HEK293 (cell line): ENCODE data around the gene SOX6.

Source experiments
- CTCF ChIA-PET: fragments of 350-600 bp; formaldehyde crosslinking; extraction: SDS; loops from one replicate; lab custom pipeline; 2021; ENCODE audit warnings: antibody characterized with exemption; lab: Yijun Ruan, JAX
- POLR2A ChIA-PET: fragments of 300-600 bp; formaldehyde crosslinking; extraction: SDS; loops from one replicate; lab custom pipeline; 2020; ENCODE audit warnings: antibody characterized with exemption, inconsistent platforms; lab: Yijun Ruan, JAX
- H3K27ac ChIP-seq: fragments of 200-500 bp; sonication (Bioruptor generic); 2 replicates; pipeline ENCODE4 v1.5.1; 2014; ENCODE audit warnings: low read depth, low read length, control low read depth, inconsistent platforms; ENCODE audit errors: extremely low read depth
- H3K36me3 ChIP-seq, 2 experiments: fragments of 200-500 bp in 1 of 2; sonication (Bioruptor generic) in 1 of 2; 1 replicate in 1 of 2; 2 replicates in 1 of 2; pipeline ENCODE4 v1.5.1; 2014 to 2017; ENCODE audit warnings: inconsistent platforms in 2 of 2, low read length in 2 of 2; ENCODE audit not compliant: control insufficient read depth in 2 of 2, insufficient read depth in 1 of 2
- H3K4me1 ChIP-seq: fragments of 200-500 bp; sonication (Bioruptor generic); 2 replicates; pipeline ENCODE4 v1.5.1; 2014; ENCODE audit warnings: mild to moderate bottlenecking, low read length, inconsistent platforms; ENCODE audit not compliant: control insufficient read depth, insufficient read depth
- H3K4me3 ChIP-seq: 2 replicates; pipeline ENCODE4 v1.5.1; 2011; ENCODE audit warnings: low read depth, mild to moderate bottlenecking, control low read depth, low read length, moderate library complexity
- H3K9me3 ChIP-seq: fragments of 200-500 bp; sonication (Bioruptor generic); 2 replicates; pipeline ENCODE4 v1.5.1; 2014; ENCODE audit warnings: low read depth, low read length, inconsistent platforms; ENCODE audit not compliant: control insufficient read depth, insufficient read depth
- BCL11A ChIP-seq: fragments of 450-650 bp; formaldehyde crosslinking; IDR thresholded peaks from 2 replicates; pipeline ENCODE4 v1.5.1; 2016; ENCODE audit warnings: low read depth, missing biosample characterization, missing genetic modification characterization
- MYNN ChIP-seq: fragments of 450-650 bp; formaldehyde crosslinking; IDR thresholded peaks from 2 replicates; pipeline ENCODE4 v1.5.1; 2016; ENCODE audit warnings: missing biosample characterization, missing genetic modification characterization, borderline replicate concordance
- RBAK ChIP-seq: fragments of 450-650 bp; formaldehyde crosslinking; IDR thresholded peaks from 2 replicates; pipeline ENCODE4 v1.5.1; 2016; ENCODE audit warnings: missing biosample characterization, missing genetic modification characterization
- TCF7L2 ChIP-seq: IDR thresholded peaks from 2 replicates; pipeline ENCODE4 v1.6.1; 2011; ENCODE audit warnings: low read depth, mild to moderate bottlenecking, inconsistent platforms, low read length, moderate library complexity, borderline replicate concordance
- ZBTB8A ChIP-seq: fragments of 450-650 bp; formaldehyde crosslinking; IDR thresholded peaks from 2 replicates; pipeline ENCODE4 v1.5.1; 2016; ENCODE audit warnings: missing biosample characterization, missing genetic modification characterization
- ZFHX2 ChIP-seq: fragments of 450-650 bp; formaldehyde crosslinking; conservative IDR thresholded peaks from 2 replicates; pipeline ENCODE4 v1.5.1; 2016; ENCODE audit warnings: missing biosample characterization, missing genetic modification characterization
- ZFP37 ChIP-seq: fragments of 450-650 bp; formaldehyde crosslinking; IDR thresholded peaks from 2 replicates; pipeline ENCODE4 v1.5.1; 2016; ENCODE audit warnings: missing biosample characterization, missing genetic modification characterization
- ZNF16 ChIP-seq: fragments of 450-650 bp; formaldehyde crosslinking; IDR thresholded peaks from 2 replicates; pipeline ENCODE4 v1.5.1; 2016; ENCODE audit warnings: low read depth, missing biosample characterization, missing genetic modification characterization
- ZNF24 ChIP-seq: fragments of 450-650 bp; formaldehyde crosslinking; IDR thresholded peaks from 2 replicates; pipeline ENCODE4 v1.5.1; 2016; ENCODE audit warnings: missing biosample characterization, missing genetic modification characterization
- ZNF311 ChIP-seq: fragments of 450-650 bp; formaldehyde crosslinking; IDR thresholded peaks from 2 replicates; pipeline ENCODE4 v1.5.1; 2017; ENCODE audit warnings: missing biosample characterization, missing genetic modification characterization, borderline replicate concordance
- ZNF341 ChIP-seq: fragments of 450-650 bp; formaldehyde crosslinking; IDR thresholded peaks from 2 replicates; pipeline ENCODE4; 2016; ENCODE audit warnings: low read depth, missing biosample characterization, missing genetic modification characterization
- ZNF350 ChIP-seq: fragments of 450-650 bp; formaldehyde crosslinking; IDR thresholded peaks from 2 replicates; pipeline ENCODE4 v1.5.0; 2017; ENCODE audit warnings: missing biosample characterization, mild to moderate bottlenecking, missing genetic modification characterization
- ZNF433 ChIP-seq: fragments of 450-650 bp; formaldehyde crosslinking; IDR thresholded peaks from 2 replicates; pipeline ENCODE4 v1.5.1; 2016; ENCODE audit warnings: missing biosample characterization, missing genetic modification characterization, low read depth
- ZNF48 ChIP-seq: fragments of 450-650 bp; formaldehyde crosslinking; IDR thresholded peaks from 2 replicates; pipeline ENCODE4 v1.5.1; 2016; ENCODE audit warnings: missing biosample characterization, missing genetic modification characterization
- ZNF747 ChIP-seq: fragments of 450-650 bp; formaldehyde crosslinking; IDR thresholded peaks from 2 replicates; pipeline ENCODE4 v1.5.1; 2016; ENCODE audit warnings: missing biosample characterization, missing genetic modification characterization
- TF ChIP-seq, protein P1 (sequence below): fragments of 450-650 bp; formaldehyde crosslinking; IDR thresholded peaks from 2 replicates; pipeline ENCODE4 v1.5.1; 2017; ENCODE audit warnings: missing biosample characterization, mild to moderate bottlenecking, missing genetic modification characterization, moderate library complexity
- TF ChIP-seq, protein P2 (sequence below): fragments of 450-650 bp; formaldehyde crosslinking; IDR thresholded peaks from 2 replicates; pipeline ENCODE4; 2016; ENCODE audit warnings: missing biosample characterization, missing genetic modification characterization
- TF ChIP-seq, protein P3 (sequence below): fragments of 450-650 bp; formaldehyde crosslinking; IDR thresholded peaks from 2 replicates; pipeline ENCODE4 v1.5.1; 2016; ENCODE audit warnings: missing biosample characterization, missing genetic modification characterization
- TF ChIP-seq, protein P4 (sequence below): fragments of 450-650 bp; formaldehyde crosslinking; IDR thresholded peaks from 2 replicates; pipeline ENCODE4 v1.5.1; 2016; ENCODE audit warnings: missing biosample characterization, missing genetic modification characterization, low read depth
- TF ChIP-seq, protein P5 (sequence below): fragments of 450-650 bp; formaldehyde crosslinking; IDR thresholded peaks from 2 replicates; pipeline ENCODE4 v1.5.1; 2016; ENCODE audit warnings: missing biosample characterization, missing genetic modification characterization, borderline replicate concordance
- TF ChIP-seq, protein P6 (sequence below): fragments of 450-650 bp; formaldehyde crosslinking; IDR thresholded peaks from 2 replicates; pipeline ENCODE4 v1.5.1; 2016; ENCODE audit warnings: missing biosample characterization, missing genetic modification characterization
- TF ChIP-seq, protein P7 (sequence below): fragments of 450-650 bp; formaldehyde crosslinking; IDR thresholded peaks from 2 replicates; pipeline ENCODE4 v1.5.1; 2016; ENCODE audit warnings: missing biosample characterization, missing genetic modification characterization

The SOX6 gene

DNA sequence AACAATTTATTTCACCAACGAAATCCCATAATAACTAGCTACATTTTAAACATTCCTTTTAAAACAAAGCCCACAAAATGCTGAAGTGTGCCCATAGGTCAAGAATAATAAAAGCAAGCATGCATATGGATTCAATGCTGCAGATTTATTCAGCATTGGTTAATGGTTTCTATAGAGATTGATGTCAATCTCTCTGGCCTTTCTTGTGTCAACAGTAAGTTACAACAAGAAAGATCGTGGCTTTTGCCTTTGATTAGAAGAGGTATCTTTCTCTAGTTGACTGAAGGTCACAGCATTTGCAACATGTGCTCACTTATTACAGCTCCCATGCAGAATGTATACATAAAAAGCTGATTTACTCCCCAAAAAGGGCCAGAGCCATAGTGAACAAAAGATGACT is 1.4 kb upstream of the SOX6 start:
- TF ChIP-seq RBAK (tag by site-specific recombination): no peak
- TF ChIP-seq ZNF48 (tag by site-specific recombination): no peak
- TF ChIP-seq, protein P1, sequence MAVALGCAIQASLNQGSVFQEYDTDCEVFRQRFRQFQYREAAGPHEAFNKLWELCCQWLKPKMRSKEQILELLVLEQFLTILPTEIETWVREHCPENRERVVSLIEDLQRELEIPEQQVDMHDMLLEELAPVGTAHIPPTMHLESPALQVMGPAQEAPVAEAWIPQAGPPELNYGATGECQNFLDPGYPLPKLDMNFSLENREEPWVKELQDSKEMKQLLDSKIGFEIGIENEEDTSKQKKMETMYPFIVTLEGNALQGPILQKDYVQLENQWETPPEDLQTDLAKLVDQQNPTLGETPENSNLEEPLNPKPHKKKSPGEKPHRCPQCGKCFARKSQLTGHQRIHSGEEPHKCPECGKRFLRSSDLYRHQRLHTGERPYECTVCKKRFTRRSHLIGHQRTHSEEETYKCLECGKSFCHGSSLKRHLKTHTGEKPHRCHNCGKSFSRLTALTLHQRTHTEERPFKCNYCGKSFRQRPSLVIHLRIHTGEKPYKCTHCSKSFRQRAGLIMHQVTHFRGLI (tag by site-specific recombination): no peak
- no peak for TF ChIP-seq ZFP37
- no peak for TF ChIP-seq ZNF747
- no peak for TF ChIP-seq MYNN (tag by site-specific recombination)
- TF ChIP-seq, protein P2, sequence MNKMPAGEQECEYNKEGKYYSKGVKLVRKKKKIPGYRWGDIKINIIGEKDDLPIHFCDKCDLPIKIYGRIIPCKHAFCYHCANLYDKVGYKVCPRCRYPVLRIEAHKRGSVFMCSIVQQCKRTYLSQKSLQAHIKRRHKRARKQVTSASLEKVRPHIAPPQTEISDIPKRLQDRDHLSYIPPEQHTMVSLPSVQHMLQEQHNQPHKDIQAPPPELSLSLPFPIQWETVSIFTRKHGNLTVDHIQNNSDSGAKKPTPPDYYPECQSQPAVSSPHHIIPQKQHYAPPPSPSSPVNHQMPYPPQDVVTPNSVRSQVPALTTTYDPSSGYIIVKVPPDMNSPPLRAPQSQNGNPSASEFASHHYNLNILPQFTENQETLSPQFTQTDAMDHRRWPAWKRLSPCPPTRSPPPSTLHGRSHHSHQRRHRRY (tag by site-specific recombination): no peak
- TF ChIP-seq, protein P3, sequence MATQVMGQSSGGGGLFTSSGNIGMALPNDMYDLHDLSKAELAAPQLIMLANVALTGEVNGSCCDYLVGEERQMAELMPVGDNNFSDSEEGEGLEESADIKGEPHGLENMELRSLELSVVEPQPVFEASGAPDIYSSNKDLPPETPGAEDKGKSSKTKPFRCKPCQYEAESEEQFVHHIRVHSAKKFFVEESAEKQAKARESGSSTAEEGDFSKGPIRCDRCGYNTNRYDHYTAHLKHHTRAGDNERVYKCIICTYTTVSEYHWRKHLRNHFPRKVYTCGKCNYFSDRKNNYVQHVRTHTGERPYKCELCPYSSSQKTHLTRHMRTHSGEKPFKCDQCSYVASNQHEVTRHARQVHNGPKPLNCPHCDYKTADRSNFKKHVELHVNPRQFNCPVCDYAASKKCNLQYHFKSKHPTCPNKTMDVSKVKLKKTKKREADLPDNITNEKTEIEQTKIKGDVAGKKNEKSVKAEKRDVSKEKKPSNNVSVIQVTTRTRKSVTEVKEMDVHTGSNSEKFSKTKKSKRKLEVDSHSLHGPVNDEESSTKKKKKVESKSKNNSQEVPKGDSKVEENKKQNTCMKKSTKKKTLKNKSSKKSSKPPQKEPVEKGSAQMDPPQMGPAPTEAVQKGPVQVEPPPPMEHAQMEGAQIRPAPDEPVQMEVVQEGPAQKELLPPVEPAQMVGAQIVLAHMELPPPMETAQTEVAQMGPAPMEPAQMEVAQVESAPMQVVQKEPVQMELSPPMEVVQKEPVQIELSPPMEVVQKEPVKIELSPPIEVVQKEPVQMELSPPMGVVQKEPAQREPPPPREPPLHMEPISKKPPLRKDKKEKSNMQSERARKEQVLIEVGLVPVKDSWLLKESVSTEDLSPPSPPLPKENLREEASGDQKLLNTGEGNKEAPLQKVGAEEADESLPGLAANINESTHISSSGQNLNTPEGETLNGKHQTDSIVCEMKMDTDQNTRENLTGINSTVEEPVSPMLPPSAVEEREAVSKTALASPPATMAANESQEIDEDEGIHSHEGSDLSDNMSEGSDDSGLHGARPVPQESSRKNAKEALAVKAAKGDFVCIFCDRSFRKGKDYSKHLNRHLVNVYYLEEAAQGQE (tag by site-specific recombination): no peak
- TF ChIP-seq, protein P4, sequence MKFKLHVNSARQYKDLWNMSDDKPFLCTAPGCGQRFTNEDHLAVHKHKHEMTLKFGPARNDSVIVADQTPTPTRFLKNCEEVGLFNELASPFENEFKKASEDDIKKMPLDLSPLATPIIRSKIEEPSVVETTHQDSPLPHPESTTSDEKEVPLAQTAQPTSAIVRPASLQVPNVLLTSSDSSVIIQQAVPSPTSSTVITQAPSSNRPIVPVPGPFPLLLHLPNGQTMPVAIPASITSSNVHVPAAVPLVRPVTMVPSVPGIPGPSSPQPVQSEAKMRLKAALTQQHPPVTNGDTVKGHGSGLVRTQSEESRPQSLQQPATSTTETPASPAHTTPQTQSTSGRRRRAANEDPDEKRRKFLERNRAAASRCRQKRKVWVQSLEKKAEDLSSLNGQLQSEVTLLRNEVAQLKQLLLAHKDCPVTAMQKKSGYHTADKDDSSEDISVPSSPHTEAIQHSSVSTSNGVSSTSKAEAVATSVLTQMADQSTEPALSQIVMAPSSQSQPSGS (tag by site-specific recombination): no peak
- TF ChIP-seq, all 188 proteins: peak for 0
- Histone ChIP-seq H3K4me3 (no peak overlapping the region), H3K9me3 (no peaks in the 10 kb centered on the region), H3K4me1 (no peaks in the 10 kb centered on the region), H3K27ac (no peak overlapping the region), H3K36me3 (no peaks in the 10 kb centered on the region)
- ChIA-PET CTCF (no interaction called here), POLR2A (no interaction called here)

DNA sequence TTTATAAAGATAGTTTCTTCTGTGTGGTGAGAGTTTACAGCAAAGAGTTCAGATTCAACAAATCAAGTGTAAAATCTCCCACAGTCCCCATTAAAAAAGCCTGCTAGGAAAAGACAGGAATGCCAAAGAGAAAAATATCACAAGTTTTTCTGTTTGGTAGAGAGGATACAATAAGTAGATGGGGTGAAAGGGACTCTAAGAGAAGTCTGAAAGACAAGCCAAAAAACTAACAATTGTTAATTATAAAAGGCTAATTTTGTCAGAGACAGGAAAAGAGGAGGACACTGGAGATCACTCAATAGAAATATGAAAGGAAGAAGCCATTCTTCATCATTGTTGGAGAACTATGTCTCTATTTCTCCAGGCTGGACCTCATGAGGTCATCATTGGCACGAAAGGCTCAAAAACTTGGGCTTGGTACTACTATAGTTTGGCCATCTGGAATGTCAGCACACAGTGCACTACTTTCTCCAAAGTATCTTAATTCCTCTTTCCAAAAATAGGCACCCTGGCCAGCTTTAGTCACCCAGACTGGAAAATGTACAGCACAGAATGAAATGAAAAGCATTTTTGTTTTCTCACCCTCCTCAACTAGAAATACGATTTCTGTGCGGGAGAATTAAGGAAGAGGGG is 531 bp upstream of the SOX6 start:
- Histone ChIP-seq H3K4me1 (no peaks in the 10 kb centered on the region), H3K36me3 (no peaks in the 10 kb centered on the region), H3K27ac (no peak overlapping the region), H3K9me3 (no peaks in the 10 kb centered on the region), H3K4me3 (no peak overlapping the region)
- ChIA-PET POLR2A (no interaction called here), CTCF (no interaction called here)
- TF ChIP-seq TCF7L2 (no peak), ZBTB8A (tag by site-specific recombination) (no peak), ZNF24 (no peak), BCL11A (tag by site-specific recombination) (no peak), ZFHX2 (tag by site-specific recombination) (no peak), ZNF350 (tag by site-specific recombination) (no peak), ZNF311 (tag by site-specific recombination) (no peak), ZNF341 (tag by site-specific recombination) (no peak), ZNF16 (tag by site-specific recombination) (no peak), ZNF433 (tag by site-specific recombination) (no peak)
- TF ChIP-seq, protein P5, sequence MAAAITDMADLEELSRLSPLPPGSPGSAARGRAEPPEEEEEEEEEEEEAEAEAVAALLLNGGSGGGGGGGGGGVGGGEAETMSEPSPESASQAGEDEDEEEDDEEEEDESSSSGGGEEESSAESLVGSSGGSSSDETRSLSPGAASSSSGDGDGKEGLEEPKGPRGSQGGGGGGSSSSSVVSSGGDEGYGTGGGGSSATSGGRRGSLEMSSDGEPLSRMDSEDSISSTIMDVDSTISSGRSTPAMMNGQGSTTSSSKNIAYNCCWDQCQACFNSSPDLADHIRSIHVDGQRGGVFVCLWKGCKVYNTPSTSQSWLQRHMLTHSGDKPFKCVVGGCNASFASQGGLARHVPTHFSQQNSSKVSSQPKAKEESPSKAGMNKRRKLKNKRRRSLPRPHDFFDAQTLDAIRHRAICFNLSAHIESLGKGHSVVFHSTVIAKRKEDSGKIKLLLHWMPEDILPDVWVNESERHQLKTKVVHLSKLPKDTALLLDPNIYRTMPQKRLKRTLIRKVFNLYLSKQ: no peak
- TF ChIP-seq, protein P6, sequence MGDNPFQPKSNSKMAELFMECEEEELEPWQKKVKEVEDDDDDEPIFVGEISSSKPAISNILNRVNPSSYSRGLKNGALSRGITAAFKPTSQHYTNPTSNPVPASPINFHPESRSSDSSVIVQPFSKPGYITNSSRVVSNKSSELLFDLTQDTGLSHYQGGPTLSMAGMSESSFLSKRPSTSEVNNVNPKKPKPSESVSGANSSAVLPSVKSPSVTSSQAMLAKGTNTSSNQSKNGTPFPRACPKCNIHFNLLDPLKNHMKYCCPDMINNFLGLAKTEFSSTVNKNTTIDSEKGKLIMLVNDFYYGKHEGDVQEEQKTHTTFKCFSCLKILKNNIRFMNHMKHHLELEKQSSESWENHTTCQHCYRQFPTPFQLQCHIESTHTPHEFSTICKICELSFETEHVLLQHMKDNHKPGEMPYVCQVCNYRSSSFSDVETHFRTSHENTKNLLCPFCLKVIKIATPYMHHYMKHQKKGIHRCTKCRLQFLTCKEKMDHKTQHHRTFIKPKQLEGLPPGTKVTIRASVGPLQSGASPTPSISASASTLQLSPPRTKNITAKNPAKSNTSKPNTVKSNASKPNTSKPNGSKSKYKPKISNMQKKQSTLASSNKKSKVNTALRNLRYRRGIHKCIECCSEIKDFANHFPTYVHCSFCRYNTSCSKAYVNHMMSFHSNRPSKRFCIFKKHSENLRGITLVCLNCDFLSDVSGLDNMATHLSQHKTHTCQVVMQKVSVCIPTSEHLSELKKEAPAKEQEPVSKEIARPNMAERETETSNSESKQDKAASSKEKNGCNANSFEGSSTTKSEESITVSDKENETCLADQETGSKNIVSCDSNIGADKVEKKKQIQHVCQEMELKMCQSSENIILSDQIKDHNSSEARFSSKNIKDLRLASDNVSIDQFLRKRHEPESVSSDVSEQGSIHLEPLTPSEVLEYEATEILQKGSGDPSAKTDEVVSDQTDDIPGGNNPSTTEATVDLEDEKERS (tag by site-specific recombination): no peak
- TF ChIP-seq, protein P7, sequence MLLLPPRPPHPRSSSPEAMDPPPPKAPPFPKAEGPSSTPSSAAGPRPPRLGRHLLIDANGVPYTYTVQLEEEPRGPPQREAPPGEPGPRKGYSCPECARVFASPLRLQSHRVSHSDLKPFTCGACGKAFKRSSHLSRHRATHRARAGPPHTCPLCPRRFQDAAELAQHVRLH (tag by site-specific recombination): no peak
